ENCODE results near the gene AUTS2.

Gene AUTS2

DNA sequence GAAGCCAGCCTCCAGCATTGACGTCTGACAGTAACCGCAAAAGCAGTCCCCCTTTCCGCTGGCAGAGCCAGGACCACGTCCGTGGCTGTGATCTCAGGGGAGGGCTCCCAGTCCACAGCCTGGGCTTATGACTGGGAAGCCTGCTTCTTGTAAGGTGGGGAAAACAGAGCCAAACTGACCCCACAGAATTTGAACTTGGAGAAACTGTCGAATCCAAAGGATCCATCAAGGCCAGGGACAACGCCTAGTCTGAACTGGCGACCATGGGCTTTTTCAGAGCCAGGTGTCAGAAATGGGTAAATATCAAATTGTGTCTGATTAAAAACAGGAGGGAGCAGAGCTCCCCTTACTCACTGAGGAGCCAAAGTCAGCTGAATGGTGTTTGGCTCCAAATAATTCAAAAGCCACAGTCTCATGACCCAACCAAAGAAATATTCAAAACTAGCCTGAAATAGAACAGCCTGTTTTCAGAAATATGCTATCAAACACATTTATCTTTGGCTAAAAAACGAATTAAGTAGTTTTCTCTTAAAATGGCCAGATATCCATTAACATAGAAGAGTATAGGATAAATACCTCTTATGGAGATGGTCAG is 782.2 kb downstream of the AUTS2 start:
- H3K36me3 ChIP-seq (ENCODE audit: insufficient read depth, low read depth, low read length): no peaks in the 10 kb centered on the region
- H3K4me3 ChIP-seq (ENCODE audit: low read length): no peak overlapping the region
- no peak overlapping the region for H3K27ac ChIP-seq (ENCODE audit: low read length)
- H3K9me3 ChIP-seq (ENCODE audit: insufficient read depth, low read depth, low read length): no peaks in the 10 kb centered on the region
- H3K9ac ChIP-seq (ENCODE audit: low read depth, low read length): no peak overlapping the region
- H3K4me1 ChIP-seq (ENCODE audit: insufficient read depth, low read length): no peaks in the 10 kb centered on the region
- no peaks in the 10 kb centered on the region for H3K27me3 ChIP-seq (ENCODE audit: insufficient read depth, low read length)

DNA sequence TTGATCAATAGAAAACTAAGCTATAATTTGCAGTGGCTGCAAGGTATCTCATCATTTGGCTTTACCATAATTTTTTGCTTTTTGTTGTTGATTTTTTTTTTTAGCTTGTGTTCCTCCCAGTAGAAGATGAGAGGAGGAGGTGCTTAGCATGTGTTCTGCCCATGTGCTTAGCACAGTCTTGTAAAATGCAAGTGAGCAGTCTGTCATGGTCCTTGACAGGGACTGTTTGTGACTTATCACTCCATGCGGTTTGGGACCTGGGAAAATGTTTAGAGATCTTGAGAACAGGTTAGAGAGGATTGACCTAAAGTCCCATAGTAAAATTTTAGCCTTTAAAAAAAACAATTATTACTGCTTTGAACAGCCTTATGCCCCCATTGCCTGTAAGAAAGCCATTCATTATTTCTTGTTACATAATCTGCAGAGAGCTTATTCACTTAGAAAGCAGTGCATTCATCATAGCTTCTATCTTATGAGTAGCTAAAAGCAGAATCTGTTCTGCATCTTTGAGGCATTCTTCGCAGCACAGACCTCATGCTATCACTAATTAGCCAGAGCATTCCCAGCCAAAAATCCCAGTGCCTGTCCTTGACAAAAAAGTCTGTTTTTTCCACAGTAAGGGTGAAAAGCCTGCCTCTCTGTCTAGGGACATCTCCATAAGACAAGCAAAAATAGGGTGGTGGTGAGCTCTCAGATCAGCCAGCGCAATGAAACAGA is 784.9 kb downstream of the AUTS2 start:
- Histone ChIP-seq H3K27me3 (ENCODE audit: insufficient read depth, low read length) (no peaks in the 10 kb centered on the region), H3K4me3 (ENCODE audit: low read length) (no peak overlapping the region), H3K9ac (ENCODE audit: low read depth, low read length) (no peak overlapping the region), H3K36me3 (ENCODE audit: insufficient read depth, low read depth, low read length) (no peaks in the 10 kb centered on the region), H3K4me1 (ENCODE audit: insufficient read depth, low read length) (no peaks in the 10 kb centered on the region), H3K9me3 (ENCODE audit: insufficient read depth, low read depth, low read length) (no peaks in the 10 kb centered on the region), H3K27ac (ENCODE audit: low read length) (no peak overlapping the region)

DNA sequence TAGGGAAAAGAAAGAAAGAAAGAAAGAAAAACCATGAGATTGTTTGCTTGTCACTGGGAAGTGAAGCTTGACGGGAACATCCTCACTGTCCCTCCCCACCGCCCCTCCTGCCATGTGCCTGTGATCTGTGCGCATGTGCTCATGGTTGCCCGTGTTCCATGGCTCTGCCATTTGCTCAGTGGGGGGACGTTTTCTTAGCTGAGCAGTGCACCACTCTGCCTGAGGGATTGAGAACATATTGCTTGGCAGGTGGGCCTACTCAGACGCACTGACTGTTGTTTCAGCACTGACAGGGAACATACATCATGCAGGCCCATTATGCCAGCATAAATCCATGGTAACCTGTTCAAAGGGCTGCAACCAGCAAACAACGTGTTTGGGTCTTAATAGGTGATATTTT is 785.7 kb downstream of the AUTS2 start:
- Histone ChIP-seq H3K4me3 (ENCODE audit: low read length) (no peak overlapping the region), H3K27ac (ENCODE audit: low read length) (no peak overlapping the region), H3K9me3 (ENCODE audit: insufficient read depth, low read depth, low read length) (no peaks in the 10 kb centered on the region), H3K4me1 (ENCODE audit: insufficient read depth, low read length) (no peaks in the 10 kb centered on the region), H3K36me3 (ENCODE audit: insufficient read depth, low read depth, low read length) (no peaks in the 10 kb centered on the region), H3K9ac (ENCODE audit: low read depth, low read length) (no peak overlapping the region), H3K27me3 (ENCODE audit: insufficient read depth, low read length) (no peaks in the 10 kb centered on the region)

DNA sequence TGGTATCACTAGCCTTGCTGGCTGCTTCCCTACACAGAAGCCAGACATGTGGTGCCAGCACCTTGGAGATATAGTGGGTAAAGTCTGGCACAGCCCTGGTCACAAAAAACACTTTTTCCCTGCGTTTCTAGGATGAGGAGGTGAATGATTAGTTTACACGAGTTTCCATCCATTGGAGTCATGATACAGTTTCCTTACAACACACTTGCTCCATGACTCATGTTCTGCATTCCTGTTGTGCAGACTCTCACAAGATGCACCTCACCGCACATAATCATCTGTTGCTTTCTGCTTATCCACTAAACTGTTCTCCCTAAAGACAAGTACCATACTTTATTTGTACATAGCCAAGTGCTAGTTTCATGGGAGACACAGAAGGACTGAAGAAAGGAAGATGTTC is 786.6 kb downstream of the AUTS2 start:
- no peaks in the 10 kb centered on the region for H3K9me3 ChIP-seq (ENCODE audit: insufficient read depth, low read depth, low read length)
- no peaks in the 10 kb centered on the region for H3K4me1 ChIP-seq (ENCODE audit: insufficient read depth, low read length)
- no peaks in the 10 kb centered on the region for H3K36me3 ChIP-seq (ENCODE audit: insufficient read depth, low read depth, low read length)
- H3K9ac ChIP-seq (ENCODE audit: low read depth, low read length): no peak overlapping the region
- H3K4me3 ChIP-seq (ENCODE audit: low read length): no peak overlapping the region
- H3K27ac ChIP-seq (ENCODE audit: low read length): no peak overlapping the region
- no peaks in the 10 kb centered on the region for H3K27me3 ChIP-seq (ENCODE audit: insufficient read depth, low read length)

DNA sequence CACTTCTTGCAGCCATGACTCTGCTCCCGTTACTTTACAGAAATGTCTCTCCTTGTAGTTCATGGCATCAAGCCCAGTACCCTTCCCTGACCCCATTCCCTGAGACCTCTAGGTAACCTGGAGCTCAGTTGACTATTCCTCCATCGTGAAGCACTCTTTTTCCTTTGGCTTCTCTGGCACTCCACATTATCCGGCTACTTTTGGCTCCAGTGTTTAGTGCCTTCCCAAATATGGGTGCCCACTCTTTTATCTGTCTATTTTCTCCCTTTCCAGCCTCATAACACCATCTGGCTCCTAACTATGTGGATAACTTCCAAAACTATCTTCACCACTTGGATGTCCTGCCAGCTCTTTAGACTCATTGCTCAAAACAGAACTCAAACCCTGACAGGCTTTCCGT is 788.9 kb downstream of the AUTS2 start:
- Histone ChIP-seq H3K36me3 (ENCODE audit: insufficient read depth, low read depth, low read length) (no peaks in the 10 kb centered on the region), H3K9me3 (ENCODE audit: insufficient read depth, low read depth, low read length) (no peaks in the 10 kb centered on the region)

DNA sequence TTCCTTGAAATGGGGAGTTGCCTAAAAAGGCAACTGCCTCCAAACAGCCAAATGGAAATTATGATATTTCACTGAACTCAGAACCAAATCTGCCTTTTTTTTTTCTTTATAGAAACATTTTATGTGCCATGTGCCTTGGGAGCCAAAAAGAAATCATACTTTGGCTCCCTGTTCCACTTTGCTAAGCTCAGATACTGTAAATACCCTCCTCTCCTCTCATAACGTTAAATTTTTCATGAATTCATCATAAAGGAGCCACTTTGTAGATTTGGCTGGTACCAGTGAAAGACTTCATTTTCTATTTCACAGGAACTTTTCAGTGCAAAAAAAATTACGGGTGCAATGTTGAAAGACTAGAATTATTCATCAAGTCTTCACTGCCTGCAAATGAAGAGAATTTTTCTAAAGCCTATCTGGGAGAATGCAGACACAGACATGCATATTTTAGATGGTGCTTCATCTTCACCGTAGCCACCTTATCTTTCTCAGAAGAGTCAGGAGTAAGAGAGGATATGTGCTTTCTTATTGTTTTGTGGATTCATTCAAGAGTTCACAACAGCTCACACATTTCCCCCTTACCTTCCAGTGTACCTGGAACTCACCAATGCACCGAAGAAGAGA is 791.4 kb downstream of the AUTS2 start:
- Histone ChIP-seq H3K36me3 (ENCODE audit: insufficient read depth, low read depth, low read length) (no peaks in the 10 kb centered on the region), H3K4me3 (ENCODE audit: low read length) (no peak overlapping the region), H3K9me3 (ENCODE audit: insufficient read depth, low read depth, low read length) (no peaks in the 10 kb centered on the region), H3K27ac (ENCODE audit: low read length) (no peak overlapping the region), H3K9ac (ENCODE audit: low read depth, low read length) (no peak overlapping the region), H3K27me3 (ENCODE audit: insufficient read depth, low read length) (no peaks in the 10 kb centered on the region), H3K4me1 (ENCODE audit: insufficient read depth, low read length) (peaks cover 11% of the 10 kb centered on the region; the same call in 1 of the 2 replicates)

More for the DNA sequence above, 788.9 kb downstream of the AUTS2 start:
- Histone ChIP-seq H3K27ac (ENCODE audit: low read length) (no peak overlapping the region), H3K27me3 (ENCODE audit: insufficient read depth, low read length) (no peaks in the 10 kb centered on the region), H3K4me1 (ENCODE audit: insufficient read depth, low read length) (no peaks in the 10 kb centered on the region), H3K9ac (ENCODE audit: low read depth, low read length) (no peak overlapping the region), H3K4me3 (ENCODE audit: low read length) (no peak overlapping the region)

DNA sequence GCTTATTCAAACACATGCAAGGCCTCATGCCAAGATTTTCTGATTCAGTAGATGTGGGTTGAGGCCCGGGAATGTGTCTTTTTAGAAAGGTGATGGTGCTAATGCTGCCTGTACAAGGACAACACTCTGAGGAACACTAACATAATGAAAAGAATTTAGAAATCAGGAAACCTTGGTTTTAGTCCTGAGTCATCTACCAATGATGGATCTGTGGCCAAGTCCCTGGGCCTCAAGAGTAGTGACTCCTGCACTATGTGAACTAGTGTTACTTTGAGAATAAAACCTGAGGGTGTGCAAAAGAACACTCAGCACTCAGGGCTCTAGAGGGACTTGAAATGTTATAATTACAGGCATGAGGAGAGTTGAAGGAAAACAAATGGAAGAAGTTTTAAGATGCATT is 792.0 kb downstream of the AUTS2 start:
- Histone ChIP-seq H3K9me3 (ENCODE audit: insufficient read depth, low read depth, low read length) (no peaks in the 10 kb centered on the region), H3K27ac (ENCODE audit: low read length) (no peak overlapping the region), H3K4me3 (ENCODE audit: low read length) (no peak overlapping the region), H3K36me3 (ENCODE audit: insufficient read depth, low read depth, low read length) (no peaks in the 10 kb centered on the region), H3K27me3 (ENCODE audit: insufficient read depth, low read length) (no peaks in the 10 kb centered on the region), H3K4me1 (ENCODE audit: insufficient read depth, low read length) (peaks cover 11% of the 10 kb centered on the region; the same call in 1 of the 2 replicates), H3K9ac (ENCODE audit: low read depth, low read length) (no peak overlapping the region)

DNA sequence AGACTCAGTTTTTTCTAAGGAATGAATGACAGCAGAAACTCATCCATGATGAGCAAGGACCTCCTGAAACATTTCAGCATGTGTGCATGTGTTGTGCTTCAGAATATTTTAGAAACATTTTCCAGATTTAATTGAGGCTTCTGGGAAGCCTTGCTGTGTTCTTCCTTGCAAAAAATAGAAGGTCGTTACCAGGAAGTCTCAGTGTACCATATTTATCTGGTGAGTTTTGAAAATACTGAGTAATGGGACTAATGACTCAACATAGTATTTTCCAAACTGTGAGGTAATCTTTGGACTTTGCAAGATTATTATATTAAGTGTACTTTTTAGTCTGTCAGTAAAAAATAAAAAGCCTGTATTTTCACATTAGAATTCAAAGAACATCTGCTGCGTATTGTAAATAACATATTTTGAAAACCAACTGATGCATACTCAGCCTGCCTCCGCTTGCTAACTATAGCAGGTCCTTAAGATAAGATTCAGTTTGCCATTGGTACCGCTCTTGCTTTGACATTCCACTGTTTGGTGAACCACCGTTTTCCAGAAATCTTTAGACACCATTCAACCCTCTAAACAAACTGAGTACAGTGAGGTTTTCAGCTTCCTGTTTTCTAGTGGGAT is 794.1 kb downstream of the AUTS2 start:
- H3K4me1 ChIP-seq (ENCODE audit: insufficient read depth, low read length): peaks cover 11% of the 10 kb centered on the region; the same call in 1 of the 2 replicates
- H3K9ac ChIP-seq (ENCODE audit: low read depth, low read length): no peak overlapping the region
- no peaks in the 10 kb centered on the region for H3K36me3 ChIP-seq (ENCODE audit: insufficient read depth, low read depth, low read length)
- H3K9me3 ChIP-seq (ENCODE audit: insufficient read depth, low read depth, low read length): no peaks in the 10 kb centered on the region
- H3K27me3 ChIP-seq (ENCODE audit: insufficient read depth, low read length): no peaks in the 10 kb centered on the region
- H3K27ac ChIP-seq (ENCODE audit: low read length): no peak overlapping the region
- H3K4me3 ChIP-seq (ENCODE audit: low read length): no peak overlapping the region

DNA sequence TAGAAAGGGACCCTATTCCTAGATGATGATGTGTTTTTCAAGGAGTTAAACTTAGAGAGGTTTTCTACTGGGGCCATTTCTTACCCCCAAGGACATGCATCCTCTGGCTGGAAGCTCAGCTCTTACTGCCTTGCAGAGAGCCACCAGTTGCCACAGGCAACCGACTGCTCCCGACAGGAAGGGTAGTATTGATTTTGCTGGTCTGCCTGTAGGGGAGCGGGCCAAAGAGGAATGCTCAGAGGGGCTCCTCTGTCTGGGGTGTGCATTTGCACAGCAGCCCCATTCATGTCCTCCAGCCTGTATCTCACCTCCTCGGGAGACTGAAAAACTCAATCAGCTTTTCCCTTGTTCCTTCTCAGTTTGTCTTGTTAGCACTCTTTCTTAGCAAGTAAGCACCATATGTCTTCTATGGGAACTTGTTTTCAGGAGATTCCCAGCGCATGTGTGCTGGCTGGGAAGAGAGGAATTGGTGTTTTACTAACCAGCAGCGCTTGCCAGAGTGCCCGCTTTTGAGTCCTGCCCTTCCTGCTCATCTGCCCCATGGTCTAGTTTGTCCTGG is 794.7 kb downstream of the AUTS2 start:
- no peak overlapping the region for H3K27ac ChIP-seq (ENCODE audit: low read length)
- H3K27me3 ChIP-seq (ENCODE audit: insufficient read depth, low read length): no peaks in the 10 kb centered on the region
- no peak overlapping the region for H3K9ac ChIP-seq (ENCODE audit: low read depth, low read length)

DNA sequence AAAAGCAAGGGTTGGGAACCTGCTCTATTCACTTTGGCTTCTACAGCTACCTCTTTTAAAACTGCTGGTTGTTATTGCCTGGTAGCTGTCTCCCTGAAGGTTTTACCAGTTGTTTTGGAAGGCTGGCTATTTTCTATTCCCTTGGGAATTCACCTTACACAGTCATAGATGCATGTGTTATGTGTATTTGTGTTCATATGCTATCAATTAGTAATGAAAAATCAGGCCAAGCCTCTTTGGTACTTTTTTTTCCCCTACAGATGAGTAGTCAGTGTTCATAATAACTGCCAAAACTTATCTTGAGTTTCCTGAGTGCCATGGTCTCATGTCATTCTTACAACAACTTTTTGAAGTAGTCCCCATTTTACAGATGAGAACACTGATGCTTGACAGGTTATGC is 795.7 kb downstream of the AUTS2 start:
- Histone ChIP-seq H3K9ac (ENCODE audit: low read depth, low read length) (no peak overlapping the region), H3K36me3 (ENCODE audit: insufficient read depth, low read depth, low read length) (no peaks in the 10 kb centered on the region), H3K27me3 (ENCODE audit: insufficient read depth, low read length) (no peaks in the 10 kb centered on the region), H3K4me1 (ENCODE audit: insufficient read depth, low read length) (peaks cover 11% of the 10 kb centered on the region; the same call in 1 of the 2 replicates), H3K4me3 (ENCODE audit: low read length) (no peak overlapping the region), H3K9me3 (ENCODE audit: insufficient read depth, low read depth, low read length) (no peaks in the 10 kb centered on the region), H3K27ac (ENCODE audit: low read length) (no peak overlapping the region)

More for the DNA sequence above, 794.7 kb downstream of the AUTS2 start:
- Histone ChIP-seq H3K4me3 (ENCODE audit: low read length) (0 out of 2 replicates have a peak overlapping the region, but pooled peaks have one; percentile 9), H3K9me3 (ENCODE audit: insufficient read depth, low read depth, low read length) (no peaks in the 10 kb centered on the region), H3K4me1 (ENCODE audit: insufficient read depth, low read length) (peaks cover 11% of the 10 kb centered on the region; the same call in 1 of the 2 replicates), H3K36me3 (ENCODE audit: insufficient read depth, low read depth, low read length) (no peaks in the 10 kb centered on the region)

DNA sequence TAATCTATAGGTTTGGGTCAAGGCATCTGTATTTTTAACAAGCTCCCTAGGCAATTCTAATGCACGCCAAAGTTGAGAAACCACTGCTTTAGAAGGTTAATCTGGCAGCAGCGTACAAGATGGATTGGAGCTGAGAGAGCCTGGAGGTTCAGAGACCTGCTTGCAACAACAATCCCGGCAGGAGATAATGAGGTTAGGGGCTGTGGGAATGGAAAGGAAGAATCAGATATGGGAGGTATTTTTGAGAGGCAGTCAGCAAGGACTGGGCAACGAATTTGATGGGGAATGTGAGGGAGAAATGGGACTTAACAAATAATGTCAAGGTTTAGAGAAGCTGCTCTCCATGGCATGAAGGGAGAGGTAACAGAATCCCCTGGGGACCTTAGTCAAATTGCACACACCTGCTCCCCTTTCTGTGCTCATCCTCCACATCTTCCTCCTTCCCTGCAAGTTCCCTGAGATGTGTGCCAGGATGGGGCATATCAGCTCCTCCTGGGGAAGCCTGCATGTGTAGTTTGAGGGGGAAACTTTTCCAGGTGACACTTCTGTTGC is 802.6 kb downstream of the AUTS2 start:
- no peaks in the 10 kb centered on the region for H3K36me3 ChIP-seq (ENCODE audit: insufficient read depth, low read depth, low read length)
- no peak overlapping the region for H3K27ac ChIP-seq (ENCODE audit: low read length)
- no peaks in the 10 kb centered on the region for H3K27me3 ChIP-seq (ENCODE audit: insufficient read depth, low read length)
- no peak overlapping the region for H3K4me3 ChIP-seq (ENCODE audit: low read length)
- H3K9me3 ChIP-seq (ENCODE audit: insufficient read depth, low read depth, low read length): no peaks in the 10 kb centered on the region
- no peak overlapping the region for H3K9ac ChIP-seq (ENCODE audit: low read depth, low read length)
- H3K4me1 ChIP-seq (ENCODE audit: insufficient read depth, low read length): no peaks in the 10 kb centered on the region

All from iPS-20b (cell line).